AML-193 (cell line): ENCODE measurements around the gene GLRX5.
"Not testable (repeated sequence)": the region's sequence is repeated elsewhere in the genome, so short reads cannot be mapped to it uniquely, and the experiment has no call there.

Source experiments
- DNase-seq, 2 experiments: peaks; one replicate each; lab custom pipeline; 2025; lab: John Stamatoyannopoulos, UW

GLRX5 gene

DNA sequence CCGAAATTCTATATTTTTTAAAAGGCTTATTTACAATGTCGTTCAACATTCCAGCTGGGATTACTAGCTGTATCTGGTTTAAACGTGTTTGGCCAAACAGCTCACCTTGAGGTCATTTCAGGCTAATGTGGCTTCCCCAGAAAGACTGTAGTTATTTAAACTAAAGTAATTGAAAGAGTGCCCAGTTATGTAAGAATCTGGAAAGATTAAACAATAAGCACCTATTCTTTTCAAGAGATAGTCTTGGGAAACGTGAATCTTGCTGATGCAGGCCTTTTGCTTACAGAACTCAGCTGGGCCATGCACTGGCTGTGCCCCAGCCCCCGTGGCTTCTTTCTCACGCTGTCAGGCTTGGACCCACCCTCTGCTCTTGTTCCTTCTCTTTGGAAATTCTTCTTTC is 24.4 kb downstream of the GLRX5 start:
- no peak for DNase-seq

GRCh38 chr14:95561001-95561412 is 26.2 kb downstream of the GLRX5 start:
- peak; percentile 67 to 79 for DNase-seq

- no peak for DNase-seq
Measured at GRCh38 chr14:95562892-95563685, 28.2 kb downstream of the GLRX5 start.

- no peak for DNase-seq
Measured at GRCh38 chr14:95564060-95564459, 29.2 kb downstream of the GLRX5 start.

DNA sequence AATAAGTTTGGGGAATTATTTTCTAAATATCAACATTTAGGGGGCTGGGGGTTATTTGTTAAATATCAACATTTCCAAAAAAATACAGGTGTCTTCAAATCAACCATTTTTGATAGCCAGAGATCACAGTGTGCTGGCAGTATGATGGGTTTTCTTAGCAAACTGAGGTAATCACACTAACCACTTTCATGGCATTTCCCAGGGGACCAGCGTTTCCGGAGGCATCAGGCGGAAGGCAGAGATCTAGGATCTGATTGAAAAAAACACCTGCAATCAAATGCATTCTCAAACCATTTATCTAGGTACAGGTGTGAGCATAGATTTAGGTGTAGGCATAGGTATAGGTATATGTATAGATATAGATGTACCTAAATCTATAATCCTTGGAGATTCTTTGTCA is 34.6 kb downstream of the GLRX5 start:
- DNase-seq: no peak

DNA sequence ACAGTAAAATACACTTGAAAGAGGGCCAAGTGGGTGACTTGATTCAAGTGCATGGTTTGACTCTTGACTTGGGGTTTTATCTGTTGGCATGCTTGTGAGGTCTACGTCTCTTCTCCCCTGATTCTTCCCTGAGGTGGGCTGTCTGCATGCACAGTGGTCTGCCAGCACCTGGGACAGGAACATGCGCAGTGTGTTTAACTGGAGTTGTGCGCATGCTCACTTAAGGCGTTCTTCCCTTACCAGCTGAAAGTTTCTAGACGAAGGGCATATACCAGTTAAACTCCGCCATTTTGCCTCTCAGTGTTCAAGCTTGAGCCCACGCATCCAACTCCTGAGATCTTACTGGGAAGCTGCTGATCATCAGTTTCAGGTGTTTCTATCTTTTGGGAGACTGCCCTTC is 38.5 kb downstream of the GLRX5 start:
- DNase-seq: no peak

DNA sequence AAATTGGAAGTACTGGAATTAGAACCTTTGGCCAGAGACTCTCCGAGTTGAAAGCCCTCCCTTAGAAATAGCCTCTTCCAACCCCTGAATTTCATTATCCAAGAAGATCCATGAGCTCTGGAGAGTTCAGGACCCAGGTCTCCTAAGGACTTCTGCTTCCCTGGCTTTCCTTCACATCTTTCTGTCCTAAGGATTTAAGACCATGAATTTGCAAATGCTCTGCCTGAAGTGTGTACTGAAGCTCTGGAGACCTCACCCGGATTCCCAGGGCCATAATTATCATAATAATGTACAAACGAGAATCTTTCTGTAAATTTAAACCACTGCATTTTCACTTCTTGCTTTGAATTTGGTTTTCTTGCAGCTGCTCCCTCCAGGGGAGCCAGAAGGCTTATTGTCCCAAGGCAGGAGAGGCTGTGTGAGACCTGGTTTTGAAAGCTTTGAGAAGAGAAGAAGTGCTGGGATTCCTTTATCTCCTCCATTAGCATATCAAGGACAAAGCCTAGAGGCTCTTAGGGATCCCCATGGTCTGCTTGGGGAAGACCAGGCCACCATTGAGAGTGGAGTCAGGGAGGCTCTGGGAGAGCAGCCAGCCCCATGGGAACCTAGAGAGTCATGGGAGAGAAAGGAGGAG is 41.1 kb downstream of the GLRX5 start:
- no peak for DNase-seq

DNA sequence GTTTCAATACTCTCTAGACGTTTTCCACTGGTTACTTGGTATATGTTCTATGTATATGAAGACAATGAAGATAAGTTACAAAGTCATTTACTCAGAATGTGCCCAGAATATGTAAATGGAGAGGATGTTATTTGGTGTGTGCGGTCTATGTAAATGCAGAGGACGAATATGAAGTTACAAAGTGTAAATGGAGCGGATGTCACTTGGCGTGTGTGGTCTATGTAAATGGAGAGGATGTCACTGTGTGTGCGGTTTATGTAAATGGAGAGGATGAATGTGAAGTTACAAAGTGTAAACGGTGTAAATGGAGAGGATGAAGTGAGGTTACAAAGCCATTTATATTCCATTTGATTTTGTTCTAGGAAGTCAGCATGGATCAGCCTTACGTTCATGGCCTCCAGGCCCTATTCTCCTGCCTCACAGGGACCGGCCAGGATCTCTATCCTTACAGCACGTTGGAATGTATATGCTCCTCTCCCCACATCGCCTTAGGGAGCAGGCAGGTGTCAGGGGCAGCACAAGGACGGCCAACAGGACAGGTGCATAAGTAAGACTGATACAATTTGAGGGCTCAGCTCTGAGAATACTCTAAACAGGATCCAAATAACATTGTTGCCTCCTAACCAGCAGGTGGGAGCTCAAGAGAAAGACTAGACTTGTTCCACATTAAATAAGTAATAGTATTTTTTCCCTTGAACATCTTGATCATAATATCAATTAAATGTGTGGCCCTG is 42.4 kb downstream of the GLRX5 start:
- DNase-seq: no peak

DNA sequence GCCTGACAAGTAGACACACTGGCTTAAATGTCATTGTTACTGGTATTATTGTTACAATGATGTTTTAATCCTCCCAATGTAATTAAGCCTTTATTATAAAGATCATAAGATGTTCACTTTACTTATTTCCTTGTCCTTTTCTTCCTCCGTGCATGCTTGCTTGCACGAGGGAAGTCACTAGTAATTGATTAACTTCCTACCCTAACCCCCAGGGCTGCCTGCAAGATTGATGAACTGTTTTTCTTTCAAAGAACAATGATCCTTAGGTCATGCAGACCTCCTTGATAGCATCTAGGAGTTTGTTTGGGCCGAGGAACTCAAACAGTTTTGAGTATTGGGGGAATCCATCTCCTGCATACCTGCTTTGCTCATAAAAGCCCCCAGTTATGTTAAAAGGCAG is 43.0 kb downstream of the GLRX5 start:
- no peak for DNase-seq

GRCh38 chr14:95583836-95584617 is 49.2 kb downstream of the GLRX5 start:
- not testable (repeated sequence) for DNase-seq

DNA sequence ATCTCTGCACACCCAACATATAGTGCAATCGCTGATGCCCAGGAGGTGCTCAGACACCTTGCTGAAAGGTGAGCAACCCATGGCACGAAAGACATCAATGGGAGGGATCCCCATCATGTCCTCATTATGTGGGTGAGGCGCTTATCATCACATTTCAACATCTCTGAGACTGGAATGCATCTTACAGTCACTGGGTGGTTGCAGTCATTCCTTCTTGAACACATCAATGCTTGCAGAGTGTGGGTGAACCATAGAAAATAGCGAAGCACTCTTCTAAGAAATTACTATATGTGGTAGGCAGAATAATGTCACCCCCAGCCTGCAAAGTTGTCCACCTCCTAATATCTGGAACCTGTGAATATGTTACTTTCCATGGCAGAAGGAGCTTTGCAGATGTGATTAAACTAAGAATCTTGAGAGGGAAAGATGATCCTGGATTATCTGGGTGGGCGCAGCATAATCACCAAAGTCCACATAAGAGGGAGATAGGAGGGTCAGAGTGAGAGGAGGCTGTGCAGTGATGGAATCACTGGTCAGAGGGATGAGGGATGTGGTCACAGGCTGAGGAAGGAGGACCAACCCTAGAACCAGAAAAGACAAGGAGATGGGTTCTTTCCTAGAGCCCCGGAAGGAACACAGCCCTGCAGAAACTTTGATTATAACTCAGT is 51.2 kb downstream of the GLRX5 start:
- DNase-seq: no peak

DNA sequence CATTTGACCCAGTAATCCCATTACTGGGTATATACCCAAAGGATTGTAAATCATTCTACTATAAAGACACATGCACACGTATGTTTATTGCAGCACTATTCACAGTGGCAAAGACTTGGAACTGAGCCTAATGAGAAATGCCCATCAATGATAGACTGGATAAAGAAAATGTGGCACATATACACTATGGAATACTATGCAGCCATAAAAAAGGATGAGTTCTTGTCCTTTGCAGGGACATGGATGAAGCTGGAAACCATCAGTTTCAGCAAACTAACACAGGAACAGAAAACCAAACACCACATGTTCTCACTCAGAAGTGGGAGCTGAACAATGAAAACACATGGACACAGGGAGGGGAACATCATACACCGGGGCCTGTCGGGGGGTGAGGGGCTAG is 56.3 kb downstream of the GLRX5 start:
- DNase-seq: not testable (repeated sequence)
